HG03097 (cell line): ENCODE measurements around the gene TSHB.

Source experiments
- ATAC-seq: cut with Tn5 transposase; IDR thresholded peaks from one replicate; pipeline ENCODE4 v1.9.1; 2021; ENCODE audit not compliant: unreplicated experiment, low FRiP score

Gene TSHB

DNA sequence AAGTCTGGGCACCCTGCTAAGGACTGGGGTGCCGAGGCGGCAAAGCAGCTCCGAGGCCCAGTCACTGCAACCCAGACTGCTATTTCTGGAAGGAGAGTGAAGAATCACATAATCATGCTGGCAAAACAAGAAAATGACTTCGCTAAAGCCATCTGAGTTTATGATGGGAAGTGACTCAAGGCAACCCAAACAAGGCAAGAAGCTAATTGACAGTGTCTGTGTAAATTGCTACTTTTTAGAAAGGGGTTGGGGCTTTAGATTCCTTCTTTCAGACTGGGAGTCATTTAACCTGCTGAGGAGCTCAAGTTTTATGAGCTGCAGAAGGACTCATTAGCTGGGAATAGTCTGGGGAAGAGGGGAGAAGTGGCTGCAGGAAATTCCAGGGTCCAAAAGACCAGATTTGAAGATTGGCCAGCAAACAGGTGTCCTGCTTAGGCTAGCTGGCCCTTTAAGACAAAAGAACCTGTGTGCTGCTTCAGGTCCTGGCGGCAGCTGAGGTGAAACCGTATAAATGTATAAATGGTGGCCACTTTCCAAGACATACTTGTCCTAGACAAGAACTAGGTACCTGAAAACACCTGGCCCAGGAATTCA lies 28.1 kb downstream of the TSHB start:
- no peak for ATAC-seq

DNA sequence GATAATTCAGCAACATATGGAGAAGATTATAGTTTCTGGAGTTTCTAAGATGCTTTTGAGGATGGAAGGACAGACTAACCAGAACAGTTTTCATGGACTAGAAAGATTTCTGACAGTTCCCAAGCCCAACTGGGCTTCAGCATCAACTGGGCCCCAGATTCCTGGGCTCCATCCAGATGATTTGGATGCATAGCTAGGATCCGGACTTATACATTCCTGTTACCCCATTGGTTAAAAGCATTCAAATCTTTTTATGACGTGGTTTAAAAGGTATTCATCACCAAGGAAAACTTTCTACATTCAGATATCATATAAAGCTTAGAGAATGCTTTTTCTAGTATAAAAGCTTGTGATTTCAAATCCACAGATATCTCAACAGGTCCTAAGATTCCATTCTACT lies 29.7 kb downstream of the TSHB start:
- ATAC-seq: no peak

DNA sequence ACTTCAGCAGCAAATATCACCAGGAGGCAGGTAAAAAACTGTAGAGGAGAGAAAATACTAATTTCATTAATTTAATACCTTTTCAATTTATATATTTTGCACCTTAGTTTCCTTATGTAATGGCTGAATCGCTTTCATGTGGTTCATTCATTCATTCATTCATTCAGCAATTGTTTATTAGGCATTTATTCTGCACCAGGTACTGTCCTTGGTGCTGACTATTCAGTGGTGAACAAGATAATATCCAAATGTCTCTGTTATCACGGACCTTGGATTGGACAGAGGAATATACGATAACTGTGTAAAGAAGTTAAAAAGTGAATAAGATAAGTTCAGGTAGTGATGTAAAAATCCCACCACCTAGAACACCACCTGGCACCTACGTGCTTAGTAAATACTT lies 30.9 kb downstream of the TSHB start:
- ATAC-seq: no peak

DNA sequence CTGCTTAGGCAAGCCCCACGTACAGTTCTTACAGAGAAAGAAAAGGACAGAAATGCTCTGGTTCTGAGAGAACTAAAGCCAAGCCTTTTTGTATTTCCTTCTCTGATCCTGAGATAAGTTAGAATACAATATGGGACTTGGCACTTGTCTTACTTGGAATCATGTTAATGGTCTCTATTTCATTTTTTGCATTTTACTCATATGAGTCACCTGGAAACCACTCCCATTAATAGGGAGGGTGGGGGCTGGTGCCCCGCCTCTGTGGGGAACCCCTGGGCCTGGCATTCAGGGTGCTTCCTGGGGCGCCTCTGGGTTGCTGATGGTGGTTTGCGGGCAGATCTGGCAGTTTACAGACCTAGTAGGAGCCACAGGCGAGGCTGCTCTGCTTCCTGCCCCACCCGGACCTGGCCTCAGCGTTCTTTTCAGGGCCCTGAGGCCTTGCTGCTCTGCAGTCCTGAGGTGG lies 32.9 kb downstream of the TSHB start:
- ATAC-seq: peak; percentile 93

DNA sequence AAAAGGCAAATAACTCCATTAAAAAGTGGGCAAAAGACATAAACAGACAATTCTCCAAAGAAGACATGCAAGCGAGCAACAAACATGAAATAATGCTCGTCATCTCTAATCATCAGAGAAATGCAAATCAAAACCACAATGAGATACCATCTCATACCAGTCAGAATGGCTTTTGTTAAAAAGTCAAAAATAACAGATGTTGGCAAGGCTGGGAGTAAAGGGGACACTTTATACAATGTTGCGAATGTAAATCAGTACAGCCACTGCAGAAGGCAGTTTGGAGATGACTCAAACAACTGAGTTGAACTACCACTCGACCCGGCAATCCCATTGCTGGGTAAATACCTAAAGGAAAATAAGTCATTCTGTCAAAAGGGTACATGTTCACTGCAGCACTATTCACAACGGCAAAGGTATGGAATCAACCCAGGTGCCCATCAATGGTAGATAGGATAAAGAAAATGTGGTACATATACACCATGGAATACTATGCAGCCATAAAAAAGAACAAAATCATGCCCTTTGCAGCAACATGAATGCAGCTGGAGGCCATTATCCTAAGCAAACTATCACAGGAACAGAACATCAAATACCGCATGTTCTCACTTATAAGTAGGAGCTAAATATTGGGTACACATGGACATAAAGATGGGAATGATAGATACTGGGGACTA lies 33.7 kb downstream of the TSHB start:
- no peak for ATAC-seq

DNA sequence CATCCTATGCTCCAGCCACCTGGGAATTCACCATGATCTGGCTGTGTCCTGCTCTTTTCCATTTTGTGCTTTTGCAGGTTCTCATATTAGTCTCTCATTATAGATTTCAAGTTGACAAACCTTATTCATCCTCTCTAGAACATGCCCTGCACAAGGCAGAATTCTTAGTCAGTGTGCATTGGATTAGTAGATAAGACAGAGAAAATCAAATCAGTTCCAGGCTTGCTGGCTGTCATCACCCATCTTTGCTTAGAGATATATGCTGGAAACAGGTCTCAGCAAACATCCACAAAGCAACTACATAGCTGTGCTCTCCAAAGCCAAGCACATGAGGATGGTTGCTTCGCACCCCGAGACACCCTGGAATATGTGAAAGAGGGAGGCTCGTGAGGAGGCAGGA lies 34.8 kb downstream of the TSHB start:
- no peak for ATAC-seq

DNA sequence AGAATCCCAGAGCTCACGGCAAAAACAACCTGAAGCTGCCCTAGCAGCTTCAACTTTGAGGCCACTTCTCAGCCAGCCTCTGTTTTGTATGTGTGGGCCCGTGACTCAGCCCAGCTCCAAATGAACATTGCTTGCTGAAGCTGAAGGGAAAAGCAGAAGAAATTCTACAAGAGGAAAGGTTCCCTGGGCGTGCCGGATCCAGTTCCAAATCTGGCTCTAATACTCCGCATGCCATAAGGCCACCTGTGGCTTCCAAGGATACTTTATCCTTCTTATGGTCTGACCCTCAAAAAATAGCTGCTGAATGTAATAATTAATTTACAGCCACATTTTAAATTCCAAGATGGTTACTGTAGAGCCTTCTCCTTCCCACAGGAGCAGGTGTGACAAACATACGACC lies 35.4 kb downstream of the TSHB start:
- no peak for ATAC-seq

DNA sequence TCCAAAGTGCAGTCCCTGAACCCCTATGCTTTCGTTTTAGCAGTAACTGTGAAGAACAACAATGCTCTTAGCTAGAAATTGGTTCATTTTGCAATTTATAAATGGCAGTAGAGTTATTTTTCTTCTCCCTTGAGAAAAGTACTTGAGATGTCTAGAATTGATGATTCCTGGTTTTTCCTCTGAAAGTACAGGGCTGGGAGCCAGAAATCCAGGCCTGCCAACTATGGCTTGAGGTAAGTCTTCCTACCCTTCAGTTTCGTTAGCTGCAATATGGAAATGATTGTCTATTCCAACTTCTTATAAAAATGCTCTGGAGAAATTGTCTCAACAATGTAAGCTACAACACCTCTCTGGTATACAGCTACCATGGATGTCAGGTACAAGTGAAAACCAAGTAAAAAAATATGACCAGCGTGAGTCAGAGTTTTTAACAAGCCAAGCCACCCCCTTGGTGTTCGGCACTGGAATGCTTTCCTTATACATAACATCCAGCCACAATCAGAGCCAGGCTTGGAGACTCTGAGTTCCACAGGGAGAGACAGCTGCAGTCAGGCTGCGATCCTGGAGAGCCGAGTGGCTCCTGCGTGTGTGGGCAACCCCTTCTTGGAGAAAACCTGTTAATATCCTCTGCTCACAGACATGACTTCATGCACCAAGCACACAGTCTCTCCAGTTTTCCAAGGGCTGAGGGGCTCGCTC lies 37.7 kb downstream of the TSHB start:
- ATAC-seq: no peak

DNA sequence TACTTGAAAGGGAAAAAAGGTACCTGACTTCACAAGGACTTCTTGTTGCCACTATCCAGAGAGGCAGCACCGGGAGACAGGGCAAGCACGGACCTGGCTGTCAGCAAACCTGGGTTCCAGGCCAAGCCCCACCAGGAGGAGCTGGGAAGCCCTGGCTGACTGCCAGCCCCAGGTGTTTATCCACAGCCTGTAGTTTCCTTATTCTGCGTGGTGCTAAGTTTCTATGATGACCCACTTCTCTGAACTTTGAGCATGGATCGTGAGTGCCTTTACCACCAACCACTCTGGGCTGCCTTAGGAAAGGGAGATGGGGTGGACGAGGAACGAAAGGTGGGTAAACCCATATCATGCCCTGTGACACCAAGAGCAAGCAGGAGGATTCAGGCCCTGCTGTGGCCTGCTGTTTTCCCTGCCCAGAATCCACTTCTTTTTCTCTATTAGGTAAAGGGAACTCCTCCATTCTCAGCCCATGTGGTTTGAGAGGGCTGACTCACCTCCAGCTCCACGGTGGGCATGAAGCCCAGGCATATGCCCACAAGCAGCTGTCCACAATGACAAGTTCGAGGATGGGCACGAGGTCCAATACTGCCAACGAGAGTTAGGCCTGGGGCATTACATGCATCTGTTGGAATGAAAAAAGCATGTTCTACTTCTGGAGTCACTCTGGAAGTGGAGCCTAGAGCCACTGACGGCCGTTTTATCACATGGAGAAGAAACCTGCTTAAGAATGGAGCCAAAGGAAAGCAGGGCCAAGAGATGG lies 39.4 kb downstream of the TSHB start:
- ATAC-seq: no peak

DNA sequence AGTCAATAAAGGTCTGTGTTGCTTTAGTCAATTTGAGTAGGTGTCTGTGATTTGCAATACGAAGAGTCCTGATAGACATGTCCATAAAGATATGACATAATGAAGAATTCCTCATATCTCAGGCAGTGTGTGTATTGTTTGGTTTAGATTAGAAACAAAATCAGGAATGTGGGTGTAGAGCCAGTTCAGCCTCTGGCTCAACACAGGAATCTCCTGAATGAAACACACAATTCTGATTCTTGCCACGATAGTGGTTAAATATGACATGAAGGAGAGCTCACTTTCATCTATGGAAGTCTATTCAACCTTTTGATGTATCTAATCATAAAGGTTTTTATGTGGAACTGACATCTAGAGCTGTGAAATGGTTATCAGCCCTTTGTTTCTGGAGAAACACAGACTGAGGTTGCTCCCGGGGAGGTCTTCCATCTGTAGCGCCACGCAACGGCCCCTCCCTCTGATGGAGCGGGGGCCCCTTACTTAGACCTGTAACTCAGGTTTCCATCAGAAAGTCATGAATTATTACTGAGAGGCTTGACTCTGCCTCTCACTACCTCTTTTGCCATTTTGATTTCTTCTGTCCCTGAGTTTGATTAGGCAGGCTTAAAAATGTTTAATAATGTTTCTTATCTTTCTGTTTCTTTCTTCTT lies 40.2 kb downstream of the TSHB start:
- ATAC-seq: no peak

DNA sequence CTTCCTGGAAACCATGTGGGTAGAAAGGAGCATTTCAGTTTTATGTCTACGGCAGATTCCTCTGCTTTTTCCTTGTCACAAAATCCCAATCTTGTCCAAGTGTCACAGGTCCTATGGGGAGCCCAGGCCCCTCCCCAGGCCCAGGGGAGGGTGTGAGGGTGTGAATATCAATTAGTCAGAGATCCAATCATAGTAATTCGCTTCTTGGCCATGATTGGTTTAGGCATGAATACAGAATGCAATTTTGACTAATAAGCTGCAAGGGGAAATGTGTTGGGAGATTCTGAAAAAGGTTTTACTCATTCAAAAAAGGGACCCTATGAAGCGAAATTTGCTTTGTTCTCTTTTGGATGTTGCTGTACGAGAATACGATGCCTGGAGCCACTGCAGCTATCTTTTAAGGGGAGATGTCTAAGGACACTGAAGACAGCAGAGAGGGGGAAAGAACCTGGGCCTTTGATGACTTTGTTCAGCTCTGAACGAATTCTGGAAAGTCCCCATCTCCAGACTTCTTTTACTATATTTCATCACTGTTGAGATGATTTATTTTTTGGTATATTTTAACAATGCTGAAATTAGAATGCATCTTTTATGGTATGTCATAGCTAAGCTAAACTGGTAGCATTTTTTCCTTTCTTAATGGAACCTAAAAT lies 41.5 kb downstream of the TSHB start:
- no peak for ATAC-seq

DNA sequence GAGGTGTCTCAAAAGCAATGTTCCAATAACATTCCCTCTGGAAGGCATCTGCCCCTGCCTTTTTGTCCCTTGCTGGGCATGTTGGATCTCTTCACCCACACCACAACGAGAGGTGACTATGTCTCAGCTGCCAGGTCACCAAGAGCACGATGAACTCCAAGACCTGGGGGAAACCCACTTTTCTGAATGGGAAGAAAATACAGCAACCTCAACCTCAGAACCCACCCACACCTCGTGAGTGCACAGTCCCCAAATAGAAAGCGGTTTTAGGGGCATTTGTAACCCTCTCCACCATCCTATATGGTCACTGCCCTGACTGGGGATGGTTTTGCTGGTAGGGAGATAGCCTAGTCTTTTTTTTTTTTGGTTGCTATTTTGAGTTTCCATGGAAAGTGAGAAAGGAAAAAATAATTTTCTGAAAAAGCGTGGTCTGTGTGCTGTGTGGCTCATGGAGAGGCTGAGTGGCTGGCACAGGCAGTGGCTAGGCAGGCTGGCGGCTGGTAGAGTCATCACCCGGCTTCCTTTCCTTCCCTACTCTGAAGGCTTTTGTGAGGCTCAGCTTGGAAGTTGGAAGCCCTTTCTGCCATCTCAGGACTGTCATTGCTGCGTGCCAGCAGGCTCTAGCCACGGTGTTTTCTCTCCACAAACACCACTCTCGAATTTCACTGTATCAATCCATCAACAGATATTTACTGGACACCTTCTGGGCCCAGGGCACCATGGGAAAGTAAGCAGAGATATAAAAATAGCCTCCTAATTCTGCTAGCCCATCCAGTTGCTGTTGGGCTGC lies 43.9 kb downstream of the TSHB start:
- no peak for ATAC-seq

DNA sequence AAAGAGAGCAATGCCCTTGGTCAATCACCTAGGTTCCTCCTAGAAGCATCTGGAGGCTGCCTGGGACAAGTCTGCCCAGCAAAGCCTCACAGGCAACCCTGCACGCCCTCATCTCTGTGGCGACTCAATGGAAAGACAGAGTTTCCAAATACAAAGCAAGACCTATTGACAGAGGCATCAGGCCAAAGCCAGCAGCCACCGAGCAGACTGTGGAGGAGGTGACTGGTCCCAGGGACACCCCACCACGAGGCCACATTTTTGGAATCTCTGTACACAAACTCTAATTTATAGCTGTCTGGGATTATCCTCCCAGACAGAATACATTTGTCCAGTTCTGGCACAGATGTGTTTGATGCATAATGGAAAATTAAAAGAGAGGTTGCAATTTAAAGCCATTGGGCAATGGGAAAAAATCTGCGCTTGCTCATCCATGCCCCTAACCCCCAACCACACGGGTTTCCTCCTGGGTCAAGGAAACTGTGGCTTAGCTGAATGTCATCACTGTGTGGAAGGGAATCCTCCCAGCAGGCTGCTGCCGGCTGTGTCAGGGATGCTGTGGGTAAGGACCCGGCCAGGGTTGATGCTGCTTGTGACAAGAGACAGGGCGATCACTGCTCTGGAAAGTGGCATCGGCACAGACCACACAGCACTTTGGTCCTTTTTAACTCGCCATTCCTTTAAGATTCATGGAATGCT lies 45.4 kb downstream of the TSHB start:
- no peak for ATAC-seq

DNA sequence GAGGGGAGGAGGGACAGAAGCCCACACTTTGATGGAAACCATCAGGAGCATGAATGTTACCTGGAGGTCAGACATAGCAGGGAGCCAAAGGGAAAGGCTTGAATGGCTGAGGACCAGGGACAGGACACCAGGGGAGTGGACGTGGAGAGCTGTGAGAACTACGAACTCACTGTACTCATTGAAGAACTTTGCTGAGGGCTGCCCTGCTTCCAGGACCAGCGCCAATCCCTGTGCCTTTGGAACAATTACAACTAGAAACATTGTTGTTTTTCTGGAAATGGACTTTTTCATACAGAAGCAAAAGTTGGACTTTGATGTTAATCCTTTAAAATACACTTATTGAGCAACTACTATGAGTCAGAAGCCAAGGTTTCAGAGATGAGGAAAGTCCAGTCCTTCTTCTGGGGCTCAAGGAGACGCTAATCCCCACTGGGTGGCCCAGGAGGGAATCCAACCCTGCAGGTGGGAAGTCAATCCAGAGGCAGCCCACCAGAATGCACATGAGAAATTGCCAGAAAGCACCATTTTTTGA lies 46.8 kb downstream of the TSHB start:
- no peak for ATAC-seq

DNA sequence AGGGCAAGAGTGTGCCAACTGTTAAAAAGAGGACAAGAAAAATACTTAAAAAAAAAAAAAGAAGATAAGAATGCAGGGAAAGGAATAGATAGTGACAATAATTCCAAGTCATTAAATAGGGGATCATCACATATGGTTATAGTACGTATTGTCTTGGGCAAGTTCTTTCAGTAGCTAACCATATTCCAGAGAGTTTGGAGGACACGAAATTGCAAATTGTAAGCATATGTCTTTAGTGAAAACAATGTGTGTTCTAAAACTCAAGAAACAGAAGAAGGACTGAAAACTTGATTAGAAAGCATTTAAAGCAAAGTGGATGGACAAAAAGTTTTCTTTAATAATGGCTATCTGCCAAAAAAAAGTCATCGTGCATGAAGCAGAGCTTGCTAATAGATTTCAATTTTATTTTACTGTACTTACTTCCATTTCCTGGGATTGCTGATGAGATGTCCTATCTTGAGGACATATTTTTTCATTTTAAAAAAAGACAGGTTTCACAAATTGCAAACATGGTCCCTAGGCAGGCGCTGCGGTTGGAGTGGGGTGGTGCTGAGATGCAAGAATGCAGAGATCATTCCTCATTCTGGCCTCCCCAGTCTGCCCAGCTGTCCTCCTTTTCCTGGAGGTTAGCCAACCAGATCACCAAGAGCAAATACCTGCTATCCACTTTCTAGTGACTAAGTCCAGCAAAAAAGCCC lies 47.8 kb downstream of the TSHB start:
- ATAC-seq: no peak

DNA sequence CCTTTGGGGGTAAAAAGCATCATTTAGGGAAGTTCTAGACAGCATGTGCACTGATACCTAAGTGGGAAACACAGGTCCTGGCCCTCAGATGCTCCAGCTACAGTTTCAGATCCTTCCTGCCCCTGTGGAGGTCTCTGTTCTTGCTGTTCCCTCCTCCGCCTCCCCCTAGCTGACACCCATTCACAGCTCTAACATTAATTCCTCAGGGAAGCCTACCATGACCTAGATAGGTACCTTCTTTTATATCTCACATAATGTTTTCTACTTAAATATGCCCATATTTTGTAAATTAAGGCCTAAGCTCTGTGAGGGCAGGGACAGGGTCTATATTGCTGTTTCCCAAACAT lies 48.3 kb downstream of the TSHB start:
- ATAC-seq: no peak

DNA sequence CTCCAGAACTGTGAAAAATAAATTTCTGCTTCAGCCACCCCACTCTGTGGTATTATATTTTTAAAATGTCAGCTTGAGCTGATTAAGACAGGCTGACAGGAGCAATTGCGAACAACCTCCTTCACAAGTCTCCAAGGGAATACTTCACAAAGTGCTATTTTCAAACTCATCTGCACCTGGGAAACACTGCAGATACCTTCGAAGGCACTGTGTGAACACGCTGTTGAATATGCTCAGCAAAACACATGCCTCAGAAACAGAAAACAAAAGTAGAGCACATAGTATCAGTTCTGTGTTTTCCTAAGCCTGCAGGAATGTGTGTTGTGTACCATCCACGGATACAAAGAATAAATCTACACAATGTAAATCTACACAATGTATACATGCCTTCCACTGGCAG lies 49.1 kb downstream of the TSHB start:
- no peak for ATAC-seq

DNA sequence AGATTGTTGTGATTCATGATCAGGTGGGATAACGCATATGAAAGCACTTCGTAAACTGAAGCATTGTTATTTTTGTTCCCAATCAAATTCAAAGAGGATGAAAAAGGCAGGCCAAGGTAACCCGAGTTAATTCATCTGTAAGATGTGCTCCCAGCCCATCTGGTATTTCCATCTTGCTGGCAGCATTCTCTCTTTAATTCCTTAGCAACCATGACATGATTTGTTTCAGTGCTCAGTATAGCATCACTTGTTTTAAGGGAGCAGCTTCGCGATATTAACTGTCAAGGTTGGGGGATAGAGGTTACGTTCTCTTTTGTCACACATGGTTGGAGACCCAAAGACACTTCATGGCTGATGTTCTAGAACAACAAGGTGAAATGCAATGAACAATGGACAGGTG lies 53.3 kb downstream of the TSHB start:
- no peak for ATAC-seq
